ENCODE data around the gene ANG.
A peak's percentile ranks its signal among the peaks of the same experiment; 100 is the strongest.

ANG gene

DNA sequence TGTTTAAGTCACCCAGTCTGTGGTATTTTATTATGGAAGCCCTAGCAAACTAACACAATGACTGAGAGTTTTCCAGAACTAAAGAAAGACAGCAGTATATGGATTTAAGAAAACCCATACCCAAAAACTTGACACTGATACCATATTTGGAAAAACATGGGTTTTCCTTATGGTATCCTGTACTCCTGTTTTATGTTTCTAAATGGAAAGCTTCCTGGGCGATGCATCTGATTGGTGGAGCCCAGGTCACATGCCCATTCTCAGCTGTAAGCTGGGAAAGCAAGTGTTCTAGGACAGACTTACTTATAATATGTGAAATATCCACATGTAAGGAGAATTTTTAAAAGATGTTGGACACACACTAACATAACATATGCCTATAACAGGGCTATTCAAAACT lies 8.7 kb upstream of the ANG start:
- no peak for DNase-seq

DNA sequence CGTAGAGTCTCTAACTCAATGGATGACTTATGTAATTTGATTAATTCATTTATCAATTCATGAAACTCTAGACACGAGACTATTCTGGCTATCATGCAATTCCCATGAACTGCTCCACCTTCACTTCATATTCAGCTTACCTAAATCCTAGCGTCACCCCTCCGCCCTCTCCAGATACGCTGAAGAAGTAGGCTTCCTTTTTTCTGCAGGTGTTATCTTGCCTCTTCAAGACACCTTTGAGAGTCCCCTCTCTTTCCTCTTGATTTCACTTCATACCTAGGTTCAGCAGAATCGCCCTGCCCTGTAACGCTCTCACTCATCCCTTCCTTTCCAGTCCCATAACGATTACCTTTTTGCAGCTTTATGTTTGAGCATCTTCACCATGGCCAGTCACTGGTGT lies 8.2 kb upstream of the ANG start:
- no peak for DNase-seq

DNA sequence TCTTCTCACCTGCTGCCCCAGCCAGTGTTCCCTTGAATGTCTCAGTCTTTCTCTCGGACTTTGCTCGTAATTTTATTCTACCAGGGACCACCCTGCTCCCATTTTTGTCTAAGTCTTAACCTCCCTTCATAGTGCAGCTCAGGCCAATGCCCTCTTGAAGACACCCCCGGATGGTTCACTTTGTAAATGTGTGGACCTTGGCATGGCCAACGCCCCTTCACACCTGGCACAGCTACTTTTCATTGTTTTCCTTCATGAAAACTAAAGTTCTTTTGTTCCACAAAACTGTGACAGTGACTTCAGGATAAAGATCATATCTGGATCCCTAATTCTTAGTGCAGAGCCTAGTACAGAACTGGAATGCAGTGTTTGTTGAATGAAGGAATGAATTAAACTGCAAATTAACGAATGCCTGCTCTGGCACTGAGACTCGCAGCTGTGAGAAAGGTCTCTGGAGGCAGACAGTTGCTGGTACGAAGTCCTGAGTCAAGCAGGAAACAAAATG lies 7.7 kb upstream of the ANG start:
- DNase-seq = peak; percentile 66

DNA sequence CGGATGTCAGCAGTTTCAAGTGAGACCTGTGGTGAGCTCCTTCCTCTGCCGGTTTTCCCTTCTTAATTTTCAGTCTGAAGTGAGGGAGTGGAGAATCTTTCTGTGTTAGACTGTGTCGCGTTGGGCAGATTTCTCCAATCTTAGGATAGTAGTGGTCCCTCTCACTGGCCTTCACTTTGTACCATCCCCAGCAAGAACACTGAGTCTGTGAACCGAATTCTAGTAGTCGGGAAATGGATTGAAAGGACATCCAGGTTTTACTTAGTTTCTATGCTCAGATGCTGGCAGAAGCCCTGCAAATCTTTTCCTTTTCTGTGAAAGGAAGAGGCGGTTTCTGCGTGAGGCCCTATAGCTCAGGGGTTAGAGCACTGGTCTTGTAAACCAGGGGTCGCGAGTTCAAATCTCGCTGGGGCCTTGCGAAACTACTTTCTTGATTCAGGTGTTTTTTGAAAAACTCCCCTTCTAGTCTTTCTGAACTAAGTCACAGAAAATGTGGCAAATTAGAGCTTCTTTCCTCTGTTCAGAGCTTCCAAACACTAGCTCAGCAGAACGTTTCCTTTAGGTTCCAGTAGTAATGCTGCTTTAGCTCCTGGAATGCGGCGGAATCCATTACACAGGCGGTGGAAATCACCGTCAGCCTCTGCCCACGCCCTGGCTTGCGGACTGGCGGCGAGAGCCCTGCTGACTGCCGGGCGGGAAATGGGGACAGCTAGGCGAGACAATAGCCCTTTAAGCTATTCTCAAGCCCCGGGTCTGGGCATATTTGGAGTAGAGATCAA lies 7.0 kb upstream of the ANG start:
- DNase-seq = peak; percentile 83

DNA sequence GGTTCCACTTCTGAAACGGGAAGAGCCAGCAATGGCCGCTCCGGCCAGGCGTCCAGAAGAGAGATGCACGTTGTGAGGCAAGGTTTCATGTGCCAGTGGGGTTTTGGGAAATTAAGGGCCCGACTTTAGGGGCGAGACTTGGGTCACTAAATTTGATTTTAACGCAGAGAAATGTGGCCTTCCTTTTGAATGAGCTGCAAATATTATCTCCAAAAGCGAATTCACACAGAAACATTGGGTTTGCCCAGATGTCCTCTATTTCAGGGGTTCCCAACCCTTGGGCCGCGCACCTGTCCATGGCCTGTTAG lies 6.5 kb upstream of the ANG start:
- no peak for DNase-seq

DNA sequence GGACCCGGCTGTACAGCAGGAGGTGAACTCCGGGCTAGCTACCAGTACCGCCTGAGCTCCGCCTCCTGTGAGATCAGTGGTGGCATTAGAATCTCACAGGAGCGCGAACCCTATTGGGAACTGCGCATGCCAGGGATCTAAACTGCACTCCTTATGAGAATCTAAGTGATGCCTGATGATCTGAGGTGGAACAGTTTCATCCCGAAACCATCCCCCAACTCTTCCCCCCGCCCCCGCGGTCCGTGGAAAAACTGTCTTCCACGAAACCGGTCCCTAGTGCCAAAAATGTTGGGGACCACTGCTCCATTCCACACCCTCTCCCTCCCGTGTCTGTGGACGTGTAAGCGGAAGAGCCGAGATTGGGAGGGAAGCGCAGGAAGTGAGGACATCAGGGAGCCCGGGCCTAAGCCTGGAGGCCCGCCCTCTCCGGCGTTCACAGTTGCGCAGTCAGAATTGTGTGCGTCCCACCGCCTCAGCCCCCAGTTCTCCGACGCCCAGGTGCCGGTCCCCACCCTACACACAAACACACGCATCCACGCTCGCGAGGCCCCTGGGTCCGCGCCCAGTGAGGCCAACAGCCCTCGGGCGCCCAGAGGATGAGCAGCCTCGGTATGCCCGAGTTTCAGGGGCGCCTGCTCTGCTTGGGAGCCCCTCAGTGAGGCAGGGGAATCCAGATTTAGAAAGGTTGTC lies 6.0 kb upstream of the ANG start:
- peak; percentile 85 for DNase-seq

DNA sequence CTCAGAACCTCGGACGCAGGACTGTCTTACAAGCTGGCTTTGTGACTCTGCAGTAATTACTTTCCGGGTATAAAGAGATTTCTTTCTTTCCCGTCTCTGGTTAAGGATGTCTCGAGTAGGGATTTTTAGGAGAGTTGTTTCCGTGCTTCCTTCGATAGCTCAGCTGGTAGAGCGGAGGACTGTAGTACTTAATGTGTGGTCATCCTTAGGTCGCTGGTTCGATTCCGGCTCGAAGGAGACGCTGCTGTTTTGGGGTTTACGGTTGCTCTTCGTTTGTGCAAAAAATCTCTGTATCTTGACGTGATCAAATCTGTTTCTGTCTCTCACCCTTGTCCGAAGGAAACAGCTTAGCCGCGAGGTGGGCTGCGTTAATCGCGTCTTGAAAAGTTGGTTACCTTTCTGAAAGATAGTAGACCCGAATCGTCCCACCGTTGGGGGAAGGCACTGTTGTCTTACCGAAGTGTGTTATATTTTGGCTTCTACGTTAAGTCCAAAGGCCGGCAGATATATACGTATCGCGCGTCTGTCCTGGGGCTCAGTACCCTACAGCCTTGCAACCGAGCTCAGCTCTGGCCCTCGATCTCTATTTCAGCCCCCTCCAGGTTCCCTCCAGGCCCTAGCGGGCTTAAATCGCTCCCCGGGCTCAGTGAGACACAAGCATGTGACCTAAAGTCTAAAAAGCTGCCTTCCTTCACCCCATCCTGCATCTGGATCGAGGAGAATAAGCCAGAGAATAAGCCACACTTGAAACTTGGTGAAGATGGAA lies 5.3 kb upstream of the ANG start:
- peak; percentile 81 for DNase-seq

DNA sequence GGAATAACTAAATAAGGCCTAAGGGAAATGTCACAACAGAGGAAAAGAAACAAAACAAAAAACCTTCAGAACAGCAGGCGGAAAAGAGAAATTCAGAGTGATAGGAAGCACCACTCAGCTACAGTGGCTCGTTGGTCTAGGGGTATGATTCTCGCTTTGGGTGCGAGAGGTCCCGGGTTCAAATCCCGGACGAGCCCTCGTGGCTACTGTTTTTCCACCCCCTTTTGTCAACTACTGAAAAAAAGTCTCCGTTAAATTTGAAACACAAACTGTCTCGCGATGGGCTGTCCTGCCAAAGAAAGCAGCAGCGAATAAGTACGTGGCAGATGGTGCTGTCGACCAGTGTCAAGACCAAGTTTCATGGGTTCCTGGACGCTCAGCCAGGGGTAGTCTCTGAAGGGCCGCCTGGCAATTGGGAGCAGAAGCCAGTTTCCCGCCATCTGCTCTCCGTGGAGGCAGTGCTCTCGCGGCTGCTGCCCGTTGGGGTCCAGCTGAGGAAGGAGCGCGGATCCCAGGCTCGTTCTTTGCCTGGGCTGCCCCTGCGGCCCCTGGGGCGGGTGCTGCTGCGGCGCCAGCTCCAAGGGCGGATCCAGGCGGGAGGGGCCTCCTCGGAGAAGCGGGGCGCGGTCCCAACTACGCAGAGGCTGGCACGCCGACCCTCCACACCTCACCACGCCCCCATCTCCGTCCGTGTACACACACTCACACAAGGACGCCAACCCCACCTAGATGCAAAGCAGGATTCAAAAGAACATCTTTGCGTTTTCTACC lies 4.5 kb upstream of the ANG start, which contains the start of gene RNASE4:
TSS of gene RNASE4 (plus strand) at position 670 of the 771 bp plus-strand sequence. CDS start 14,812 bp downstream, outside the sequence.
- peak; percentile 80 for DNase-seq

DNA sequence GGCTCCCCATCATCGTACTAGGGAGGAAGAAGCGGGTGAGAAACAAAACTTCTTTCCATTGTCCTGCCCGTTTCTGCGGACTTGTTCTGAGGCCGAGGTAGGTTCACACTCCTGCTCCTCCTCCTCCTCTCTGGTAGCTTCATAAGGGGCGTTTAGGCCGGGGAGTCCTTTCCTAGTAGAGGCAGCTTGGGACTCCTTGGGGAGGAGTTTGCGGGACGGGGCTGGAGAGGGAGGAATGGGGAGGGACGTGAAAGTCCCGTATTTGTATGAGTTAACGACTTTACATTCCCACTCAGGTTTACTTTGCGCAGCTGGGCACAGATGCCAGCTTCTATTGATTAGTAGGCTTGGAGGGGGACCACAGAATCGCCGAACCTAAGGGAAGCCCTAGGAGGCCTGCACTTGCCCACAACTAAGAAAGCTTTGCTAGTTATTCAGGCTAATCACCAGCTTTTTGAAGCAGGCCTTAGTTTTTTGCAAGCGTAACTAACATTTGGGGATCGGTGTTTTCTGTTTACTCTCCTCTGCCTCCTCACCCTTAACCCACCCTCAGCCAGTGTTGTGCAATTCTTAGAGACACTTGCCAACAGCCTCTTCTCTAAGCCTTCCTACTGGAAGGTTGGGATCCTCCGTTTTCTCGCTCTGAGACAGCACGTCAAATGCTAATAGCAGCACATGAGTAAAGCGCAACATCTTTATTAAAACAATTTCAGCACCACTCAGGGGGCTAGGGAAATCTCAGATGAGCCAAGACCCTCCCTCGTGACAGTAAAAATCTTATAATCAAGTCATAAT lies 3.7 kb upstream of the ANG start:
- DNase-seq = no peak

DNA sequence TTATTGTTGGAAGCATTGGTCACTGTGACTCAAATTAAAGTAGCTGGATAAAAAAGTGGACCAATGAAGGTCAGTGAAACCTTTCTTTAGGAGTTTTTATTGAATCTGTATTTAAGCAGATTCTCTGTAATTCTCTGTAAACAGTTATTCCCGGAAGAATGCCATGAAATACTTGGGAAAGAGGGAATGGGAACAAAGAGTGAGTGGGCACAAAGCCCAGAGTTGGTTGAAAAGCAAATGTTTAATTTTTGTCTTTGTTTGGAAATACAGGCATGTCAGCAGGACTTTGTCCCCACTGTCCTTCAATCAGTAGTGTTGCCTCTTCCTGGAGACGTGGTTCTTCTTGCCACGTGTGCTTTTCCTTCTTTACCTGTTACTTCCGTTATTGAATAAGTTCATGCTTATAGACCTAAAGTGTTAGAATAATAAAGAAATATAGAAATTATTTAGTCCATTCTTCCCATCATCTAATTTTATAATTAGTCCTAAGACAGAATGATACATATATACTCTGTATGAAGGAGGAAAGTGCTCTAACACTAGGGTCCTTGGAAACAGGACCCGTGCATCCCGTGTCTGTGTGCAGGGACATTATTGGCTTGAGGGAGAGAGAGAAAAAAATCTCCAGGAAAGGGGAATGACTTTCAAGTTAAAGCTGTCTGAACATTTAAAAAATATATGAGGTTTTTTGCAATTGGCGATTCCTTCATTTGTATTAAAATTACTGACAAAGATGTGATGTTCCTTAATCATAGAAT lies 2.0 kb upstream of the ANG start:
- no peak for DNase-seq

DNA sequence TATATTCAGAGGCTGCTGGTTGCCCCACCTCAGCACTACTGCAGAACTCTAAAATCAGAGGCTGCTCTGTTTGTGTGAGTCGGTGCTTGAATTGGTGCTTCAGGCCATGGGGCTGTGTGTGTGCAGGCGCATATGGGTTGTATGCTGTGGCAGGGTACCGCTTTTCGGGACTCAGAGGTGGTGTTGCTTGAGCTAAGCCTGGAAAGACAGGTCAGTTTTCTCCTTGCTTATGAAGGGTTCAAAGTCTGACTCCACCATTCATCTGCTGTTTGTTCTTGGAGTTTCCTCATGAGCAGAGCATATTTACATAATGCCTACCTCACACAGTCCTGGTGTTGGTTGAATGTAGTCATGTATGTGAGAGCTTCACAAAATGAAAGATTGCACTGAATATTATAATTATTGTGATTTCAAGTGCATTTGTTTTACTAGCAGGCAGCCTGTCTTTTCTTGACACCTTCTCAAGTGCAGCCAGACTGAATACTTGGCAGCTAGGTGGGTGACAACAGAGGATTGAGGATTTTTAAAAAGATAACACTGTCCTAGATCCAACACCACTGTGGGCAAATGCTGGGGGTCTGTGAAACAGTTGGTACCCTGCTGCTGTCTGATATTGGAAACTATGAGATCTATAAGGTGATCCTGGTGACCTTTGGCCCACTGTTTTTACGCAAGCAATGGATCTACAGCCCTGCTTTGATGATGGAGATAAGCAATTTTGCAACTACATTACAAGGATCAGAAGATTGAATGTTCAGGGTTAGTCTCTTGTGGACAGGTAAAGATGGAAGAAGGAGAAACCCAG lies 1.0 kb upstream of the ANG start:
- no peak for DNase-seq

DNA sequence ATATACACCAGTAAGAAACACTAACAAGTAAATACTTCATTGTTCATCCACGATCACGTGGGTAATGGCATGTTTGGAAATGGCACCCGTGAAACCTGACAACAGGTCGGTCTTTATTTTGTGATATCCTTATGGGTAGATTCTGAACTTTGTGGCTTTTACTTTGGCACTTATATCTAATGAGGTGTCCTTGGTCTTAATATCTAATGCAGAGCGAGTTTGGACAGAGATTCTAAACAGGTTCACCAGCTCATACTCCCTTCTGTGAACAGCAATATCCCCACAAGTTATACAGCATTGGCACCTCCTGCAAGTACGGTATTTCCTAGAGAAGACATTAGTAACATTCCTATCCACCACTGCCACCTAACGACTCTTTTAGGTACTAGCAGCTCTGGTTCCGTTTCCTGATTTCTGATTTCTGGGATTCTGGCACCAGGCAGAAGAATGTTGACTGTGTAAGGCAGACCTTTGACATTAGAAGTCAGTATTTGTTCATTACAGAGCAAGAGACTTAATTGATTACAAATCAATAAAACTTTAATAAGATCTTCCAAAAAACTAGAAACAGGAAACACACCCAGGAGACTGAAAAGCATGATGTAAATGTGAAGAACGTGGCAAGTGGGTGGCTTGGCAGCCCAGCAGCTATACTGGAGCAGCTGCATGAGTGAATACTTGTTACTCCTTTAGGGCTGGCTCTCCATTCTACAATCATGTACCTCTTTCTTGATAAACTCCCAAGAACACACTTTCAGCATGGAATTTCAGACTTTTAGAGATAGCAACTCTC lies 2.5 kb downstream of the ANG start:
- DNase-seq = peak; percentile 61

DNA sequence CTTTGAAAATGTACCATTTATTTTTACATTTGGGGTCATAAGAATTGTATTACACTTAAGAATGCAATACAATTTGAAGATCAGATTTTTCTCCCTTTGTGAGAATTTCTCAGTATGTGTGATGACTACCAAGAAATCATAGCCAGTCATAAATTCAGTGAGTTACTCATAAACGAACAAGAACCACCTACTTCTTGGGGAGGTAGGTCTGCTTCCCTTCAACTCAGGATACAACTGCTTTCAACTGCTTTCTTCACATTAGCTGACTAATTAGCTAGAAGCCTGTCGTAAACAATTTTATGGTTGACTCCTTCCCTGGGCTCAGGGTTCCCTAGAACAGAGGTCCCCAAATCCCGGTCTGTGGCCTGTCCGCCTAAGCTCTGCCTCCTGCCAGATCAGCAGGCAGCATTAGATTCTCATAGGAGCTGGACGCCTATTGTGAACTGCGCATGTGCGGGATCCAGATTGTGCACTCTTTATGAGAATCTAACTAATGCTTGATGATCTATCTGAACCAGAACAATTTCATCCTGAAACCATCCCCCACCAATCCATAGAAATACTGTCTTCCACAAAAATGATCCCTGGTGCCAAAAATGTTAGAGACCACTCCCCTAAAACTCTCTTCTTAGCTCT lies 3.7 kb downstream of the ANG start:
- DNase-seq = no peak

DNA sequence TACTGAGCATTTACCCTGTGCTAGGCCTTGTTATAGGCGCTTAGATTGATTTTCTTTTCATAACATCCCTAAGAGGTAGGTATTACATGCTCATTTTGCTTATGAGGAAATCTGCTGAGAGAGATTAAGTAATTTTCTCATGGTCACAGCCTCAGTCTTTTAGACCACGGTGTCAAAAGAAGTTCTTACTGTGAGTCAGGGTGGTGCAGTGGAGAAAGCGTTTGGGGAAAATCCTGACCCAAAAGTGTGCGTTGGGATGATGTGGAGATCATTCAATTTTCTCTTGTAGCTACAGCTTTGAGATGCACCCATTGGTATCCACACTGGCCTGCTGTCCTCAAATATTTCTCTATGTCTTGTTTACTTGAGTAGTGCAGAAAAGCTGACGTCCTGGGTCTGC lies 8.2 kb downstream of the ANG start:
- no peak for DNase-seq

DNA sequence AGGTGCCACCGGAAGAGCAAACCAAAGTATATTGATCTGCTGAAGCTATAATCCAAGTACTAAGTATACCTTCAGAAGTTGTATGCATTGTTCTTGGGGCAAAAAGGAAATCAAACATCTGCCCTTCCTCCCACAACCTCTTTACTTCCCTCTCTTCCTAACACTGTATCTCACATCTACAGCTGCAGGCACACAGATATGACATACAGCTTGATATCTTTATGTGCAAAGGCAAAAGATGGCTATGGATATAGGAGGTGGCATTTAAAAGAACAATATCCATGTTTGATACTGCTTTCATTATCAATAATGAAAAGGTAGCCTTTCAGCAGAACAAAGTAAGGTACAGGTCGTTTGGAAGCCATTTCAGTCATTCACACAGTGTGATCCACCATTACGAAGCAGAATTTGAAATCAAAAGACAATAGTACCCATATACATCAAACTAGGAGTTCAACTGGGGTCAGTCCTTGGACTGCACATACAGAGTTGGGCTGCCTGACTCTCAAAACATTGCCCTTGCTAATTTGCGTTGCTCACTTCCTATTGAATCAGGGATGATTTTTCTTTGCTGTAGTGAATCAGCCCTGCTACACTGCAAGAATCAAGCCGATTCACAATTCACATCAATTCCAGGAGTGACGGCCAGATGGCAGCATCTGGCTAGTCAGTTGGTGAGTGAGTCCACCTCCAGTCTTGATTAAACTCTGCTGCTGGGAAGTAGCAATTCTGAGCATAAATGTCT lies 8.9 kb downstream of the ANG start:
- peak; percentile 73 for DNase-seq

DNA sequence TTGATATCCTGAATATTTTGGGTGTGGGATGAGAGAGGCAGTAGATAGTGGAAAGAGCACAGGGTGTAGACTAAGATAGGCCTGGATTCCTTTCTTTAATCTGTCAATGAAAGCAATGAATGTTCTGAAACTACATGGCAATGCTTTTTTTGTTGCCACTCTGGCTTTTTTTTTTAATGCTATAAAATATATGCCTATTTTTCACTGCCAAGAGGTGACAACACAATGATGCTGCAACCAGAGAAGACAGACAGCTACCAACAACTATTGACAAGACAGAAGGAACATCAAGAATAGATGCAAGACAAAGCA lies 9.4 kb downstream of the ANG start:
- DNase-seq = no peak

DNA sequence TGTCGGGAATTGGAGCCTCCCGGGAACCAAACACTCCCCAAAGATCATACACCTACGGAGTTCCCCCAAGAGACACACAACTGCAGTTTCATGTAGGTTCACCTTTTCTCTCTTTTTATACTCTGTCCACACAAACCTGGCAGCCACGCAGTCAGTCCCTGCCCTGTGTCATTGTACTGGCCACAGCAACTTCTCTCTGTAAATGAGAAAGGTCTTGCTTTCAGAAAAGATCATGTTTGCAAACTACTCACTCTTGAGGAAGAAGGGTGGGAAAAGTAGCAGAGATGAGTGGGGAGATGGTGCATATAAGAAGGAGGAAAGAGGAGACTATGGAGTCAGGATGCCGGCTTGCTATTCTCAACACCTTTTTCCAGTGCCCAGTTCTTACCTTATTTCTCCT lies 10.4 kb downstream of the ANG start:
- no peak for DNase-seq

DNA sequence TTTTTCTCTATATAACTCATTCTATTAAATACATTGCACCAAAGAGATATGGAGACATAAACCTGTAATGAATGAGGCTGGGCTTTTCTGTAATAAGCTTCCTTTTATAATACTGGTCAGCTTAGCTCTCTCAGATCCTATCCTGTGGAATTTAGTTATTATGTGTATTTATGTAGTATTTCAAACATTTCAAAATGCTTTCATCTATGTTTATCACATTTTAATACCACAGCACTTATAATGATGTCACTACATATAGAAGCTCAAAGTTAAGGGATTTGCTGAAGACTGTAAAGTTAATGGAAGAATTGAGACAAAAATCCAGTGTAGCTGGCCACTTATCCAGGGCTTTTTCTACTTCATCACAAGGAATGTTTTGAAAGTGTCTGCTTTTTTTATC lies 11.4 kb downstream of the ANG start:
- DNase-seq = no peak

All from CD4-positive, alpha-beta T cell treated with Interleukin-17A for 4 hours (primary cell).